HTERT RPE-1 (cell line): ENCODE results near the gene PAFAH2.
"Not testable (repeated sequence)": the region's sequence is repeated elsewhere in the genome, so short reads cannot be mapped to it uniquely, and the experiment has no call there.

Experiments used
- in situ Hi-C: fragments of 300-500 bp; cut with MboI; formaldehyde crosslinking; loops from 4 replicates; pipeline ENCODE4 v1.14.3; 2020; ENCODE audit warnings: low sequenced_read_pairs

PAFAH2 gene

GRCh38 chr1:25943511-25943910 is 54.4 kb downstream of the PAFAH2 start:
- in situ Hi-C loops, result not testable (repeated sequence)

DNA sequence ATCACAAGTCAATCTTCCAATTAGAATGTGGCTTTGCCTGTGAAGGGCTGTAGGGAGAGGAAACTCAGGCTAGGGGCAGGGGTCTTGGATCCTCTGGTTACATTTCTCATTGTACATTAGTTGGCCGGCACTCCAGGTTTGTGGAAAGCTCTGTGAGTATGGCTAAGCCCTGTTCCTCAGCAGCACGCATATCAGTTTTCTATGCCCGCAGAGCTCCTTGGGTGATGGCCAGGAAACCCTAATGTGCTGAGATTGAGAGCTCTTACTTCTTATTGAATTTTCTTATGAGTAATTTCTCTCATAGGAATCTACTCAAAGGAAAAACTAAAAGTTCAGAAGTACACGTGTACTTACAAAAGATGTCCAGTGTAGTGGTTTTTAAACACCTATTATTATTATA is 60.9 kb downstream of the PAFAH2 start:
- in situ Hi-C loops, result no loop called here

GRCh38 chr1:25933479-25934365 is 64.1 kb downstream of the PAFAH2 start:
- in situ Hi-C loops, result no loop called here

GRCh38 chr1:25932811-25933400 is 65.0 kb downstream of the PAFAH2 start:
- in situ Hi-C loops, result not testable (repeated sequence)

GRCh38 chr1:25932321-25932720 is 65.5 kb downstream of the PAFAH2 start:
- in situ Hi-C loops, result no loop called here

- in situ Hi-C loops, result no loop called here
These were observed 68.8 kb downstream of the PAFAH2 start for GRCh38 chr1:25929016-25929415.

- in situ Hi-C loops, result no loop called here
These were observed 70.2 kb downstream of the PAFAH2 start for GRCh38 chr1:25927521-25928265.

GRCh38 chr1:25926731-25927496 is 70.9 kb downstream of the PAFAH2 start:
- in situ Hi-C loops, result no loop called here

DNA sequence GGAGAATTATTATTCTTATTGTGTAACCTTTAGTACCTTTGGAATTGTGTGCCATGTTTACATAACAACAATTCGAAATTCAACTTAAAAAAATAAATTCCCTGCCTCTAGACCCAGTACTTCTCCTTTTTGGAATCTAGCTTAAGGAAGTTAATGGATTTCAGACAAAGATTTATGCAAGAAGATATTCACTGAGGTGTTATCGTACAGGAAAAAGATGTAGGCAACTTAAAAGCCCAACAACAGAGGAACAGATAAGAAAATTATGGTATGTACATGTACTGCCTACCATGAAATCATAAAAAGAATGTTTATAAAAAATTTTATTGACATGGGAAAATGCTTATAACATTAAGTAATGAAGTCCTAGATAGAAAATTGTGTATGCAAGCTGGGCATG is 73.4 kb downstream of the PAFAH2 start:
- in situ Hi-C loops, result no loop called here

- in situ Hi-C loops, result no loop called here
These were observed 74.8 kb downstream of the PAFAH2 start for GRCh38 chr1:25922971-25923552.

DNA sequence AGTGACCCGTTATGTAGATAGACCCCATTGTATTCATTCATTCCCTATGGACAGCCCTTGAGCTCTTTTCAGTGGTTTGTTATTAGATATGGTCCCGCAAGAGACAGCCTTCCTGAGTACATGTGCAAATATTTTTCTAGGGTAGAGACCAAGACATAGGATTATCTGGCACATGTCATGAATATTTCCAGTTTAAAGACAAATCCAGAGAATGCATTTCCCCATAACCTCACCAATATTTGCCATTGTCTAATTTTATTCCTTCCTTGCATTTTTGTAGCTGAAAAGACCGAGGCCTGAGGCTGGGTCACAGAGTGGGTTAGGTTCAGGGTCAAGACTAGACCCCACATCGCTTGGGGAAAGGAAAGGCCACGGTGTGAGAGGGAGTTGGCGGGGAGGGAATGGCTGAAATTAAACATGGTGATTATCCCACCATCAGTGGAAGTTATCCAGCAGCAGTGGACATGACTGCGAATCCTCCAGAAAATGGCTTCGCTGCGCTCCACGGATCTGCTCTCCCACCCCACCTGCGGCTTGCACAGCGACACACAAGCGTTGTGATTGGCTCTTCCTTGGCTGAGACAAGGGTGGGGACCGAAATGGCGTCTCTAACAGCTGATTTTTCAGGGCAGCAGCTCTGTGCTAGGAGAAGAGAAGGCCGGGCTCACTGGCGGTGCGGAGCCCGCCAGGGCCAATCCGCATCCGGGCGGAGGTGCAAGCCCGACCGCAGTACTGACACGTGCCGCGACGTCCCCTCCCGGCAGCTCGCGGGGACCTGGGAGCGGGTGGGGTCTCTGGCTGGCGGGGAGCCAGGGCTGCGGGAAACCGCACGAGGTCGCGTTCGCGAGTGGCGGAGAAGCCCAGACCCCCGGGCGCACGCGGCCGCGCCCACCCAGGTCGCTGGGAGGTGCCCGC is 75.5 kb downstream of the PAFAH2 start:
- in situ Hi-C loops, result no loop called here

DNA sequence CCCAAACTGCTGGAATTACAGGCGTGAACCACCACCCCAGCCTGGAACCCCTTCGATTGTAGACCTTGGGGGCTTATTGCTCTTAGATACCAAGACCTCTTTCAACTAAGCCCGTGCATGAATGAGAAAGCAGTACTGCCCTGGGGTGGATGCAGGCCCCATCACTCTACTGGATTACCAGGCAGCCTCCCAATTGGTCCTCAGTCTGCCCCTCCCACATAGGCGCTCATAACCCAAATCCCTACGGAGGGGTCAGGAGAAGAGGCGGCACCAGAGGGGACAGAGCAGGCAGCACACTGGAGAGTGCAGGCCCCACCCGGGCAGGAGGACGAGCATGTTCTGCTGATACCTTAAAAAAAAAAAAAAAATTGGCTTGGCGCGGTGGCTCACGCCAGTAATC is 79.2 kb downstream of the PAFAH2 start:
- in situ Hi-C loops, result no loop called here

DNA sequence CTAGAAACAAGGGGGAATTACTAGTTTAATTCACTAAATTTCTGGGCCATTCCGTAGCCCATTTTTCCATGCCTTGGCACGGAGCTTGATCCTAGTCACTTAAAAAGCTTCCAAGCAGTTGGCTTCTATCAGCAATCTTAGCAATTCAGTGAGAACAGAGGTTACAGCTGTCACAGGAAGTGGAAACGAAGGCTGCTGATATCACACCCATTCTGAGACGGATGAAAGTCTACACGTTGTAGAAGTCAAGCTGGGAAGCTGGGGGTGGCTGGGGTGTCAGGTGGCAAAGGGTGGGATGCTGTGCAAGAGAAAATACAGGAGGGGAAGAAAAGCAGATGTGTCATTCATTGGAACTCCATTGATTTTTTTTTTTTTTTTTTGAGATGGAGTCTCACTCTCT is 79.9 kb downstream of the PAFAH2 start:
- in situ Hi-C loops, result no loop called here

- in situ Hi-C loops, result no loop called here
These were observed 81.4 kb downstream of the PAFAH2 start for GRCh38 chr1:25916460-25916859.

DNA sequence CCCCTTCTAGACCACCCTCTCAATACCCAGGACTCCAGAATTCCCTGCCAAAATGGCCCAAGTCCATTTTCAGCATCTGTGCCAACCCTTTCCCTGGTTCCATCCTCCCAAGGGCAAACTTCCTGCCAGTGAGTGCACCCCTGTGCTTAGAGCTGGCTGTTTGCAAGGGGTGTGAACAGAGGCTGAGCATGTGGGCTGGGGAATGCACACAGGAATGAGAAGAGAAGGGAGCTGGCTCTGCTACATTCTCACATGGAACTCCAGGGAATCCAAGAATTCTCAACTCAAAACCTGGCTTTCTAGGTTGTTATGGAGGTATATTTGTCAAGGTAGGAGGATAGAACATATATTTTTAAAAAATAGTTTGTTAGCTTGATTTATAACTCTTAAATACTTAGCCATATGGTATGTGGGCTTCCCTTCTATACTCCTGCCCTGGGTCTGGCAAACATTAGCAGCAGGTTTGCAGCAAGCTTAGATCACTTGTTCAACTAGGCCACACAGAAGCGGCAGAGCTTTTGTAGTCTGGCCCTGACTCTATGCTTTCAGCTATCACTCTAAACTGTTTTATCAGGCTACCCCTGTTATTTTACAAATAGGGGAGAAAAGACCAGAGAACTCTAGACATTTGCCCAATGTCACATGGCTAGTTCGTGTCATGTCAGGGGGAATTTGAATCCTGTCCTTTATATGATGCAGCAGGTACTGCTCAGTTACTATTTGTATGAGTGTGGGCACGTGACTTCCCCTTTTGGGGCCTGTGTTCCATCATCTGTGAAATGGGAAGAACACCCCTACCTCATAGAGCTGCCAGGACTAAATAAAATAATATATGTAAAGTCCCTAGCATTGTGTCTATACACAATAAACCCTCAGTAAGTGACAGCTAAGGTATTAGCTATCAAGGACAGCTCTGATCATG is 83.5 kb downstream of the PAFAH2 start:
- in situ Hi-C loops, result no loop called here

- in situ Hi-C loops, result no loop called here
These were observed 84.7 kb downstream of the PAFAH2 start for GRCh38 chr1:25913206-25913605.

DNA sequence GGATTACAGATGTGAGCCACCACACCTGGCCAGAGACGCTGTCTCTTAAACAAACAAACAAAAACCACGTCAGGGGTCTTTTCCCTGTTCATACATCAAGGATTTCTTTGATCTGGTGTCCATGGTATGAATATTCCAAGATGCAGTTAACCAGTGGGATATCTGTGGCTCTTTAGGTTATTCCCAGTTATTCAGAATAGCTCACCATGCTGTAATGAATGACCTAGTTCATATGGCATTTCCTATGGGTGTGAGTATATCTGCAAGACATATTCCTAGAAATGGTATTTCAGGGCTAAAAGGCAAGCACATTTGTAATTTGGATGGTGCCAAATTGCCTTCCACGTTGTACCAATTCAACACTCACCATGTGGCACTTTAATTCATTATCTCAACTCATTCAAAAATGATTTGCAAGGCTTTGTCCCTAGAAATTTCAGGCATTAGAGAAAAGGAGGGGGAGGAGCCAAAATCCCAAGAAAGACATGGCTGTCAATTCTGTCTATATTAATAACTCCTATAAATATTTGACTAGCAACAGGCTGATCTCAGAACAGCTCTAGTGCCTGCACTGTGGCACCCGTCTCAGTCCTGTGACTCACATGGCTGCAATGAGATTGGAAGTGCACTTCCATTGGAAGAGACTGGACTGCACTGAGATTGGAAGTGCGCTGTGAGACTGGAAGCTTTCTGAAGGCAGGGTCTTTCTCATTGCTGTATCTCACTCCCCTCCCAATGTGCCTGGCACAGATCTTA is 85.6 kb downstream of the PAFAH2 start:
- in situ Hi-C loops, result no loop called here

DNA sequence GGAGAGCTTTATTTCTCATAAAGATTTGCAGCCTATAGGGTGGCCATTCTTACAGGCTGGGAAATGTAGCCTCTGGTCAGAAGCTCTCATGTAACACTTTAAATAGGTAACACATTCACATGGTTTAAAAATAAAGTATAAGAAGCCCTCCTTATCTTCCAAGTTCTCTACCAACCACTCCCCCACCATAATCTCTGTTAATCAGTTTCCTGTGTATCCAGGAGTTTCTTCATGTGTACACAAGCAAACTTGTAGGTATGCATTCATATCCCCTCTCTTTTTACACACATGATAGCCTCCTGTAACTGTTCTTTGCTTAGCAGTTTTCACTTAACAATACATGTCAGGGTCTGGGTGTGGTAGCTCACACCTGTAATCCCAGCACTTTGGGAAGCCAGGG is 86.7 kb downstream of the PAFAH2 start:
- in situ Hi-C loops, result no loop called here
